Kidney tubule cell (primary cell): Measurements from ENCODE around the gene MED27.

Experiments used
- DNase-seq: peaks from one replicate; pipeline ENCODE4 v3.0.0-alpha.2; 2018; ENCODE audit warnings: low spot score

The MED27 gene

DNA sequence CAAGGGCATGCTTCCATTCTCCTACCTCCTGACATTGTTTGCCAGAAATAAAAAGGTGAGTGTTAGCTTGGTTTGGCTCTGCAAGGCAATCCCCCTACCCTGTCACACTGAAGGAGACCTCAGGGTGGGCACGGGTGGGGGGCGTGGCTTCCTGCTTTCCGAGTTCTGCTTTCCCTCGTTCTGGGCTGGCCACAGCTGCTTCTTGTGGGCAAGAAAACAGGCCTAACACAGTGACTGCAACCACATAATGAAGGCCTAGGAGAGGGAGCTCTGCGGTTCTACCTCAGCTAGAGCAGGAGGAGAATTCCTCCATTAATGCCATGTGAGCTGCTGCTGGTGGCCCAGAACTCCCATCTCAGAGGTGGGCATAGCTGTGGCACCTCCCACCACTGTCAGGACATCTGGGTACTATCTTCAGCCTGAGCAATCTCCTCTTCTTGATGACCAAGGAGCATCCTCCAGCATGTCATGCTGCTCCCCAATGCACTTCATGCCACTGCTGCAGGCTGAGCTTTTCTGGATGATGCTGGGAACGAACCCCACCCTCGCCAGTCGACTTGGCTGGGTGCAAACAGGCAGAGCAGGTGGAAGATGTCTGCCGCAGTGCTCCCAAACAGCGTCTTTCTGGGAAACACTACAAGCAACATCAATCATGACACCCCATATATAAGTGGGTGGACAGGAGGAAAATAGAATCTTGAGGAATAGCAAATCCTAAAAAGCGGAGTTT, 200.3 kb downstream of the MED27 start:
- no peak for DNase-seq

DNA sequence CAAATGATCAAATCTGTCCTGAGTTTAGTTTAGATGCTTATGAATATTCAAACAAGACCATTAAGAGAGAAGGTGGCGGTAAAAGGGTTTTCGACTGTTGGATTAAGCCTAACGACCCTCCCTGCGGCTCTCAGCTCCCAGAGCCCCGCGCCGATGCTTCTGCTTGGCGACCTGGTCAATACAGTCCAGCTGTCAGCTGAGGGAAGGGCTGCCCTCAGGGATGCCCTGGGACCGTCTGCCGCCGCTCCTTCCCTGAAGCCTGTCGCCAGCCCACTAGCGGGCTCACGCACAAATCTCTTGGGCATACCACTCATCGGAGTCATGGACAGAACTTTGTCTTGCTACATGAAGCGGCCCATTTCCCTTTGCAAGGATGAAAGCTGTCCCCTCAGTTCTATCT, 203.2 kb downstream of the MED27 start:
- DNase-seq, result no peak

- DNase-seq, result peak; percentile 35
Measured at GRCh38 chr9:131875828-131876485, 203.7 kb downstream of the MED27 start.

DNA sequence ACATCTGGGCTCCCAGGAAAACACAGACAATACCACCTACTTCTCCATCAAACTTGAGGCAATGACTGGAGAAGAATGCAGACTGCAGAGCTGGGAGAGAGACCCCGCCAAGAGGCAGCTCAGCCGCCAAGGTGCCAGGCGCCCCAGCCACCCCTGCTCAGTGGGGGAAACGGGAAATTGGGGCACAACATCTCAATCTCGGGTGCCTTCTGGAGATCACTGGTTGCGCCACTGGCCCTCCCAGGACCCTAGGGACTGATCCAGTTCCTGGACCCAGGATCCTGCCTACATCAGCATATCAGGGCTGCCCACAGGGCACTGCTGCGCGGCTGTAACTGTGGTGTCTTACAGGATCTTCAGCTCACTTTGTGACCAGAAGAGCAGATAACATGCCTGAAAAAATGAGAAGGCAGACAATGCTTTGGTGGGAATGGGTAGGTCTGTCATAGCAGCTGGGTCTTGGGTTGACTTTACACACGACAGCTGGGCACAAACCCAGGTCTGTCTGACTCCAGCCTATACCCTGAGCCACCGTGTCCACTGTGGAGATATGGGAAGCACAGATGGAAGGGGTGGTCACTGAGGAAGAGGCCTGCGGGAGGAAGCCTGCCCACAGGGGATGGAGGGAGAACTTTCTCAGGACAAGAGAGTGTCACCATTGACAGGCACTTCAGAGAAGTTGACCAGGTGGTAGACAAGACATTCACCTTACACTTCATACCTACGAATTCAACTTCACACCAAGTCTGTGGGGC, 204.6 kb downstream of the MED27 start:
- no peak for DNase-seq

DNA sequence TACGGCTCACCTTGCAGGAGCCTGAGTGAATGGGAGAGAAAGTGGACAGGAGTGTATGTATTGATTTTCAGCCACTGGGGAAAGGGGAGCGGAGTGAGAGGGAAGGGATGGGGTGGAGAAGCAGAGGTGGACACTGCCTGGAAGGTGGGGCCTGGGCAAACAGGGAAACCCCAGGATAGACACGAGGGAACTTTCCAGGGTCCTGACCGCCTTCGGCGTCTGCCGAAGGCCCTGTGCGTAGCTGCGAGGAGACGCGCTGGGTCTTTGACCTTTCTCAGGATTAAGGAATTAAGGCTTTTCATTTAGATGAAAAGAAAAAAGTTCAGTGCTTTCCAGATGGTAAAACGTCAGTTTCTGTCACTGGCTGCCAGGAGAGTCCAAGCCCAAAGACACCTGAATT, 205.2 kb downstream of the MED27 start:
- DNase-seq, result no peak

GRCh38 chr9:131873891-131874440, 205.7 kb downstream of the MED27 start:
- no peak for DNase-seq

GRCh38 chr9:131873335-131873734, 206.3 kb downstream of the MED27 start:
- DNase-seq, result no peak

DNA sequence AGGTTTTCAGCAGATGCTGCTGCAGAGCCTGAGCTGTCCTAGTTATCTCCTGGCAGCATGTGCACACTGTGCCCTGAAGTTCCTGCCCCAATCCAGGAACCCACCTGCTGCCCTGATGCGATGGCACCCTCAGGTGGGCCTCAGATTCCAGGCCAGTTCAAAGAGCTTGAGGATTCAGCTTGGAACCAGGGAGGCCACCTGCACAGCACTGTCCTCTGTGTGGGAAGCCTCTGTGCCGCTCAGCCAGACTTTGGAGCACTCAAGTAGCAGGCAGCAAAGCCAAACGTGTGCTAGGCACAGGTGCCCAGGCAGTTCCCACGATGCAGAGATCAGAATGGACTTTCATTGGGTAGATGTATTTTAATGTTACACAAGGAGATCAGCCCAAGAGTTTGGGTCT, 207.0 kb downstream of the MED27 start:
- DNase-seq, result no peak

DNA sequence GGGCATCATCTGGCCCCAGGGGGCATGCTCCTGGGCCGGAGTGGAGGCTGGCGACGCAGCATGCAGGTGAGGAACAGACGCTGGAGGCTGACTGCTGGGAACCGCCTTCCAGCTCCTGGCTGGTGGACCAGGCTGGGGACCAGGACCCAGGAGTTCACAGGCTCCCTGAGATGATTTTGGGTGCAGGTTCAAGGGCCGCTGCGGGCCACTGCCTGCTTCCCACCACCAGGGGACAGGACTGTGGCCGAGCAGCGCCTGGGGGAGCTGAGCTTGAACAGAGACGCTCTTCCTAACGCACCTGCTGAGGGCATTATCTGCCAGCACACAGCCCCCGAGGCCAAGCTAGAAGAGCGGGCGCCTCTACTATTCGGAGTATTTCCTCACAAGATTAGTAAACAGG, 207.7 kb downstream of the MED27 start:
- DNase-seq, result no peak

- DNase-seq, result no peak
Measured at GRCh38 chr9:131870156-131870555, 209.5 kb downstream of the MED27 start.

GRCh38 chr9:131869348-131869747, 210.3 kb downstream of the MED27 start:
- no peak for DNase-seq

DNA sequence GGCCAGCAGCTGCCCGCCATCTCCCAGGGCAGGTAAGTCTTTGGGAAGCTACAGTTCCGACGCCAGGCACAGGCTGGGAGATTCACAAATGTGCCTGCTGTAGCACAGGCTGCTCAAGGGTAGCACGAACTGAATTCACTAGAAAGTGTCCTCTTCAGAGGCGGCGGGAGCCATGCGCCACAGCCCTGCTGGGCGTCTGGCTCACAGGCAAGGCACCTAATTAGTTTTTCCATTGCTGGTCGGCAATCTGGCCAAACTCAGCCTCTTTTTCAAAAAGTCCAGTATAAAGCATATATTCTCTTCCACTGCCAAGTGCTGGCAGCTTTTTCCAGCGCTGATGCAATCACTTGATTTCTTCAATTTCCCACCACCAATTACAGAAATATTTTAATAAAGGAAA, 210.9 kb downstream of the MED27 start:
- DNase-seq, result no peak

DNA sequence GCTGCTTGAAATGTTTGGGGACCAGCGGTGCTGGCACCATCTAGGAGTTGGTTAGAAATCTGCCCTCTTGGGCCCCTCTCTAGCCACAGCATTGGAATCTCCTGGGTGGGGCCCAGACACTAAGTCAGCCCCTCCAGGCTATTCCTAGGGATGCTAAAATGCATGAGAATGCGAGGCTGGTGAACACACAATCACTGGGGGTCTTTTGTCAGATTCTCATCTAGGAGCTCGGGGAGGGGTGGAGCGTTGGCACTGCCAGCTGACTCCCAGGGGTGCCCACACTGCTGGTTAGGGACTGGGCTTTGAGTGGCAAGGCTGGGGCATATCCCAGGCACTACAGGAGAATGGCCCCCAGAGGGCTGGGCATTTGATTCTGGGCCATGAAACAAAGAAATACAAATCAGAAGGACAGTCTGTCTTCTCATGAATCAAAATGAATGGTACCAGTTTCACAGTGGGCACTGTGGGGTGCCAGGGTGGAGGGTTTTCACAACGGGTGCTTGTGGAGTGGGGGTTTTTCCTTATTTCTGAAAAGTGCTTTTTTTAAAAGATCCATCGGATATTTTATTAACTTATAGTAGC, 212.0 kb downstream of the MED27 start:
- no peak for DNase-seq

- DNase-seq, result no peak
Measured at GRCh38 chr9:131865446-131866195, 214.0 kb downstream of the MED27 start.

DNA sequence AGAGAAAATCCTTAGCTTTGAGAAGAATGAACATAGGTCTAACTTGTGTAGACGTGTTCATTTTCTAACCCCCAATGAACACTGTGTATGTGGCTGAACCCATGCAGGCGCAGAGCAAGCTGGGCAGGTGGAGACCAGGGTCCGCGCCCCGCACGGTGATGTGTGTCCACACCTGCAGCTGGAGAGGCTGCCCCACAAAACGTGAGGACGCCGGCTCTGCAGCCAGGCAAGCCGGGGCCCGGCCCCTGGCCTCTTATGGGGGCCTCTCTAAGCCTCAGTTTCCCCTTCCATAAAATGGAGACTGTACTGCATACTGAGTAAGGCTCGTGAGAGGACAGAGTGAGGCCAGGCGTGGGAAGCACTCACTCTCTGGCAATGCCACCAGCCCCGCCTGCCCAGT, 215.1 kb downstream of the MED27 start:
- DNase-seq, result no peak

DNA sequence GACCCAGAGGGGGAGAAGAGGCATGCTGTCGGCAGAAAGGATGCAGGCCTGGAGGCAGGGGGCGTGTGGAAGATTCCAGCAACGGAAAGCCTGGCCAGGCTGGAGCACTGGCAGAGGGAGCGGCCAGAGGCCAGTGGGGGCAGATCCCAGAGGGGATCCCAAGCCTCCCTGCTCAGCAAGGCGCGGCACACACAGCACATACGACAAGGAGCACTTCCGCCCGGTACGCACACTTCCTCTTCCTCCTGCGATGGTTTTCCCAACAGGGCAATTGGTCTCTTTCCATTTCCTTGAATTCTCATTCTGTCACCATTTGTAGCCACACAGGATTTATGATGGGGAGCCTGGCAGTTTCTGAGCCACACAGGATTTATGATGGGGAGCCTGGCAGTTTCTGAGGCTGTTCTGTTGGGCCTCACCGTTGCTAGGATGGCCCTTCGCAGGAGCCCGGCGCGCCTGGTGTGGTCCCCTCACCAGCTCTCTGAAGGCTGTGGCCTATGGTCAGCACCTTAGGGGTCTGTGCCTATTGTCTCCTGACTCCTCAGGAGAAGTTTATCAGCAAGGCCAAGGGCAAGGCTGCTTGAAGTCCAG, 216.3 kb downstream of the MED27 start:
- DNase-seq, result no peak

DNA sequence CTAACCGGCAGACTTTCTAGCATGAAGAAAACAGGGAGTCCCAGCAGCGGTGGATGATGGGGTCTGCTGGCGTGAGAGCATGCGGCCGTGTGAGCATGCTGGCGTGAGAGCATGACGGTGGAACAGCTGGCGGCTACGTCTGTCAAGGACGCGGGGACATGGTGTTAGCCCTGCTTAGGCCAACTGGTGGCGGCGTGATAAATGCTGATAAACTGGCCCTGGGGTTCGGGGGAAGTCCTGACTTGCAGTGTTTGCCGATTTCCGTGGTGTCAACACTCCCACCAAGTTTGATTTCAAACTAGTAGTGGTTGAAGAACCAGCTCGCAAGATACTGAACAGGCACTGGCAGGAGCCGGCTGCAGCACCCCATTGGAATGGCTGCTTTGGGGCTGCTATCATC, 217.4 kb downstream of the MED27 start:
- DNase-seq, result no peak

- DNase-seq, result no peak
Measured at GRCh38 chr9:131860430-131860829, 219.2 kb downstream of the MED27 start.

DNA sequence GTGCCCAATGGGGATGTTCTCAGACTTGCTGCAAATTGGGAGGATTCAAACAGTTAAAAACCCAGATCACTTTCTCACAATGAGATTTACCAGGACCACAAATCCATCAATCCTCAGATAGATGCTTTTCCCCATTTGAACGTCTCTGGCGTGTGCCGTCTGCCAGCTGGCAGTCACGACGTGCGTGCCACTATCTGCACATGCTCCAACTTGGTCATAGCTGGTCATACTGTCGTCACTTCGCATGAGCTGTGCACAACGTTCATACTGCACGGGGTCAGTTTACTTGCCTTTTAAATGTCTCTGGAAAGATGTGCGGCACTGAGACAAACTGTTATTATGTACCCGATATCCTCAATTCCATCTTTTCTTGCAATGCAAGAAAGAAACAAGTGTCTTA, 221.5 kb downstream of the MED27 start:
- no peak for DNase-seq

DNA sequence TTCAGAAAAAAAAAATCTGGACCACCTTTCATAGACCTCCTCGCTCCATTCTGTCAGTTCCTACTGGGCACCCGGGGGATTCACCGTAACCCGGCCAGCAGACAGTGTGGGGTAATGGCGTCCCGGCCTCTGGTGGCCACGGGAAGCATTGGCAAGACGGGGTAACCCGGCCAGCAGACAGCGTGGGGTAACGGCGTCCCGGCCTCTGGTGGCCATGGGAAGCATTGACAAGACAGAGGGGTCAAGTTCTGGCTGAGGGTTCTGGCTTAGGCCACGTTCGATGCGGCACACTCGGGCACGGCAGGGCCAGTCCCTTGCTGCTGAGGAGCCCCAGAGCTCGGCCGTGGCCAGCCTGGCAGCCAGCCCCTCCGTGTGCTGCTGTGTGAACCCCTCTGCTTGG, 223.6 kb downstream of the MED27 start:
- no peak for DNase-seq

DNA sequence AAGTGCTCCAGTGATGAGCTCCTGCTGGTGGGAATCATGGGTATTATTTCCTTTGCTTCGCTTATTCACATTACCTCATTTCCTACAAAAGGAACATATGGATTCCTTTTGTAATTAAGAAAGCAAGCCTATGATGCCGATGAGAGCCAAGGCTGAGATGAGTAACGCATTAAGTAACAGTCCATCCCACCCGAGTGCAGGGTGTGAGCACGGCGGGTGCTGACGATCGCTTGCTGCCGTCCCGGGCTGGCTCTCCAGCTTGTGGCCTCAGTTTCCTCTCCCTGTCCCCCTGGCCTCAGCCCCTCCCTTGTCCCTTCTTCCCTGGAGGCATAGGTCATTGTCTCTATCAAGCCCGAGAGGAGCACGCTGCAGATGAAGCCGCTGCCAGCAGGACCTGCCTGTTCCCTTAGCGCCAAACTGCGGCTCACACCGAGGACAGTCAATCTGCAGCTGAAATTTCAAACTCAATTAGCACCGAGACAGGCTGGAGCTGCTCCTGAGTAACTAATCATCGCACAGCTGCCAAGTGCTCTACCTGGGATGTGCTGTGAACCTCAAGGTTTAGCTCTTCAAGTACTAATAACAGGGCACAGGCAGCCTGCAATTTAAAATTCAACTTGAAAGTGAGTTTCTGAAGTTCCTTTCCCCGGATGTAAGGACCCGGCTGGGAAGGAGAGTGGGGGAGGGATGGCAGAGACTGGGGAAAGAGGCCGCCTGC, 224.6 kb downstream of the MED27 start:
- no peak for DNase-seq
